SU-DHL-6 (cell line): ENCODE results near the gene MCTP1.

Source experiments
- CTCF ChIP-seq: fragments of 200-600 bp; sonication (generic); IDR thresholded peaks from one replicate; pipeline ENCODE4 v1.5.1; 2017; ENCODE audit warnings: antibody characterized with exemption, mild to moderate bottlenecking, low read length, moderate library complexity; ENCODE audit not compliant: insufficient read depth, poor library complexity, severe bottlenecking
- EZH2phosphoT487 ChIP-seq: fragments of 200-600 bp; sonication (generic), shearing (Covaris generic); conservative IDR thresholded peaks from 2 replicates; pipeline ENCODE4 v1.6.1; 2018; ENCODE audit warnings: mild to moderate bottlenecking, antibody characterized with exemption, low read length, moderate library complexity, mixed read lengths

GRCh38 chr5:94670726-94671125 lies 614.2 kb downstream of the MCTP1 start:
- TF ChIP-seq CTCF, result no peak
- no peak for TF ChIP-seq EZH2phosphoT487
